ENCODE results near the gene GLRA3.

Gene GLRA3

GRCh38 chr4:174604198-174604597 is 224.8 kb downstream of the GLRA3 start:
- H3K27me3 Mint-ChIP-seq (ENCODE audit: low read depth) = peaks cover 3% of the 10 kb centered on the region
- no peaks in the 10 kb centered on the region for H3K4me1 Mint-ChIP-seq (ENCODE audit: low read depth)
- no peak overlapping the region for H3K27ac Mint-ChIP-seq
- H3K36me3 Mint-ChIP-seq (ENCODE audit: low read depth) = no peaks in the 10 kb centered on the region
- H3K4me3 Mint-ChIP-seq = no peak overlapping the region
- DNase-seq (ENCODE audit: low spot score) = no peak
- no peaks in the 10 kb centered on the region for H3K9me3 Mint-ChIP-seq

GRCh38 chr4:174600391-174600790 is 228.7 kb downstream of the GLRA3 start:
- H3K4me3 Mint-ChIP-seq = no peak overlapping the region
- H3K9me3 Mint-ChIP-seq = peaks cover 4% of the 10 kb centered on the region
- H3K27me3 Mint-ChIP-seq (ENCODE audit: low read depth) = peaks cover 7% of the 10 kb centered on the region

GRCh38 chr4:174598800-174599199 is 230.2 kb downstream of the GLRA3 start:
- peaks cover 14% of the 10 kb centered on the region for H3K27me3 Mint-ChIP-seq (ENCODE audit: low read depth)
- H3K27ac Mint-ChIP-seq = no peak overlapping the region
- H3K4me3 Mint-ChIP-seq = no peak overlapping the region
- H3K4me1 Mint-ChIP-seq (ENCODE audit: low read depth) = no peaks in the 10 kb centered on the region
- H3K9me3 Mint-ChIP-seq = peaks cover 4% of the 10 kb centered on the region
- no peaks in the 10 kb centered on the region for H3K36me3 Mint-ChIP-seq (ENCODE audit: low read depth)
- DNase-seq (ENCODE audit: low spot score) = no peak

More at GRCh38 chr4:174600391-174600790, 228.7 kb downstream of the GLRA3 start:
- H3K36me3 Mint-ChIP-seq (ENCODE audit: low read depth) = no peaks in the 10 kb centered on the region
- DNase-seq (ENCODE audit: low spot score) = no peak
- H3K27ac Mint-ChIP-seq = no peak overlapping the region
- no peaks in the 10 kb centered on the region for H3K4me1 Mint-ChIP-seq (ENCODE audit: low read depth)

GRCh38 chr4:174596513-174596912 is 232.5 kb downstream of the GLRA3 start:
- DNase-seq (ENCODE audit: low spot score) = no peak
- Mint-ChIP-seq H3K9me3 (peaks cover 4% of the 10 kb centered on the region), H3K27me3 (ENCODE audit: low read depth) (peaks cover 18% of the 10 kb centered on the region), H3K4me1 (ENCODE audit: low read depth) (peaks cover 9% of the 10 kb centered on the region), H3K36me3 (ENCODE audit: low read depth) (no peaks in the 10 kb centered on the region), H3K4me3 (no peak overlapping the region), H3K27ac (no peak overlapping the region)

- Mint-ChIP-seq H3K36me3 (ENCODE audit: low read depth) (no peaks in the 10 kb centered on the region), H3K4me1 (ENCODE audit: low read depth) (peaks cover 16% of the 10 kb centered on the region), H3K9me3 (peaks cover 4% of the 10 kb centered on the region), H3K27me3 (ENCODE audit: low read depth) (peaks cover 18% of the 10 kb centered on the region), H3K4me3 (no peak overlapping the region), H3K27ac (no peak overlapping the region)
- no peak for DNase-seq (ENCODE audit: low spot score)
These were observed 233.7 kb downstream of the GLRA3 start for GRCh38 chr4:174595141-174595929.

GRCh38 chr4:174593701-174594100 is 235.3 kb downstream of the GLRA3 start:
- peaks cover 16% of the 10 kb centered on the region for H3K4me1 Mint-ChIP-seq (ENCODE audit: low read depth)

GRCh38 chr4:174592985-174593335 is 236.1 kb downstream of the GLRA3 start:
- Mint-ChIP-seq H3K4me3 (no peak overlapping the region), H3K9me3 (peaks cover 6% of the 10 kb centered on the region), H3K4me1 (ENCODE audit: low read depth) (peaks cover 16% of the 10 kb centered on the region), H3K27ac (no peak overlapping the region), H3K27me3 (ENCODE audit: low read depth) (peaks cover 16% of the 10 kb centered on the region), H3K36me3 (ENCODE audit: low read depth) (no peaks in the 10 kb centered on the region)
- no peak for DNase-seq (ENCODE audit: low spot score)

More at GRCh38 chr4:174593701-174594100, 235.3 kb downstream of the GLRA3 start:
- no peaks in the 10 kb centered on the region for H3K36me3 Mint-ChIP-seq (ENCODE audit: low read depth)
- peaks cover 18% of the 10 kb centered on the region for H3K27me3 Mint-ChIP-seq (ENCODE audit: low read depth)
- H3K4me3 Mint-ChIP-seq = no peak overlapping the region
- peaks cover 8% of the 10 kb centered on the region for H3K9me3 Mint-ChIP-seq
- no peak for DNase-seq (ENCODE audit: low spot score)
- H3K27ac Mint-ChIP-seq = no peak overlapping the region

- Mint-ChIP-seq H3K27ac (no peak overlapping the region), H3K36me3 (ENCODE audit: low read depth) (no peaks in the 10 kb centered on the region), H3K4me3 (no peak overlapping the region), H3K9me3 (peaks cover 9% of the 10 kb centered on the region), H3K27me3 (ENCODE audit: low read depth) (peaks cover 18% of the 10 kb centered on the region), H3K4me1 (ENCODE audit: low read depth) (peaks cover 16% of the 10 kb centered on the region)
- DNase-seq (ENCODE audit: low spot score) = no peak
These were observed 236.6 kb downstream of the GLRA3 start for GRCh38 chr4:174592256-174592984.

- H3K27ac Mint-ChIP-seq = peak overlapping the region; percentile 32
- H3K36me3 Mint-ChIP-seq (ENCODE audit: low read depth) = no peaks in the 10 kb centered on the region
- H3K4me1 Mint-ChIP-seq (ENCODE audit: low read depth) = peaks cover 16% of the 10 kb centered on the region
- H3K9me3 Mint-ChIP-seq = peaks cover 9% of the 10 kb centered on the region
- peaks cover 16% of the 10 kb centered on the region for H3K27me3 Mint-ChIP-seq (ENCODE audit: low read depth)
- no peak for DNase-seq (ENCODE audit: low spot score)
- peak overlapping the region; percentile 40 for H3K4me3 Mint-ChIP-seq
These were observed 237.6 kb downstream of the GLRA3 start for GRCh38 chr4:174591243-174592021.

GRCh38 chr4:174590336-174590735 is 238.7 kb downstream of the GLRA3 start:
- DNase-seq (ENCODE audit: low spot score) = no peak
- H3K4me3 Mint-ChIP-seq = no peak overlapping the region
- no peak overlapping the region for H3K27ac Mint-ChIP-seq
- peaks cover 9% of the 10 kb centered on the region for H3K9me3 Mint-ChIP-seq
- H3K27me3 Mint-ChIP-seq (ENCODE audit: low read depth) = peaks cover 18% of the 10 kb centered on the region
- no peaks in the 10 kb centered on the region for H3K36me3 Mint-ChIP-seq (ENCODE audit: low read depth)
- H3K4me1 Mint-ChIP-seq (ENCODE audit: low read depth) = peaks cover 16% of the 10 kb centered on the region

Measured in T-helper 2 cell treated with Interferon-gamma antibody and Interleukin-4, amounts not matched to agents 5 μg/mL and 100 μg/mL, for 36 hours (primary cell).